ENCODE measurements around the gene MLANA.

GRCh38 chr9:5958273-5958672, 67.6 kb downstream of the MLANA start:
- TF ChIP-seq POLR2AphosphoS5 (IDR thresholded peaks at IDR 0.05) (no peak), POLR2A (IDR thresholded peaks at IDR 0.05) (no peak)
- TF ChIP-seq, protein P1, sequence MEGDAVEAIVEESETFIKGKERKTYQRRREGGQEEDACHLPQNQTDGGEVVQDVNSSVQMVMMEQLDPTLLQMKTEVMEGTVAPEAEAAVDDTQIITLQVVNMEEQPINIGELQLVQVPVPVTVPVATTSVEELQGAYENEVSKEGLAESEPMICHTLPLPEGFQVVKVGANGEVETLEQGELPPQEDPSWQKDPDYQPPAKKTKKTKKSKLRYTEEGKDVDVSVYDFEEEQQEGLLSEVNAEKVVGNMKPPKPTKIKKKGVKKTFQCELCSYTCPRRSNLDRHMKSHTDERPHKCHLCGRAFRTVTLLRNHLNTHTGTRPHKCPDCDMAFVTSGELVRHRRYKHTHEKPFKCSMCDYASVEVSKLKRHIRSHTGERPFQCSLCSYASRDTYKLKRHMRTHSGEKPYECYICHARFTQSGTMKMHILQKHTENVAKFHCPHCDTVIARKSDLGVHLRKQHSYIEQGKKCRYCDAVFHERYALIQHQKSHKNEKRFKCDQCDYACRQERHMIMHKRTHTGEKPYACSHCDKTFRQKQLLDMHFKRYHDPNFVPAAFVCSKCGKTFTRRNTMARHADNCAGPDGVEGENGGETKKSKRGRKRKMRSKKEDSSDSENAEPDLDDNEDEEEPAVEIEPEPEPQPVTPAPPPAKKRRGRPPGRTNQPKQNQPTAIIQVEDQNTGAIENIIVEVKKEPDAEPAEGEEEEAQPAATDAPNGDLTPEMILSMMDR (IDR thresholded peaks at IDR 0.05) = no peak

All from gastroesophageal sphincter (tissue), 3 donors.